ENCODE measurements around the gene MS4A6A. TPM values are rescaled to one million over a fixed set of nuclear protein-coding genes. Genes with fewer than 3 reads are reported as not detected.

Gene MS4A6A
- total RNA-seq, 1 experiment from 2014 or later: not detected

DNA sequence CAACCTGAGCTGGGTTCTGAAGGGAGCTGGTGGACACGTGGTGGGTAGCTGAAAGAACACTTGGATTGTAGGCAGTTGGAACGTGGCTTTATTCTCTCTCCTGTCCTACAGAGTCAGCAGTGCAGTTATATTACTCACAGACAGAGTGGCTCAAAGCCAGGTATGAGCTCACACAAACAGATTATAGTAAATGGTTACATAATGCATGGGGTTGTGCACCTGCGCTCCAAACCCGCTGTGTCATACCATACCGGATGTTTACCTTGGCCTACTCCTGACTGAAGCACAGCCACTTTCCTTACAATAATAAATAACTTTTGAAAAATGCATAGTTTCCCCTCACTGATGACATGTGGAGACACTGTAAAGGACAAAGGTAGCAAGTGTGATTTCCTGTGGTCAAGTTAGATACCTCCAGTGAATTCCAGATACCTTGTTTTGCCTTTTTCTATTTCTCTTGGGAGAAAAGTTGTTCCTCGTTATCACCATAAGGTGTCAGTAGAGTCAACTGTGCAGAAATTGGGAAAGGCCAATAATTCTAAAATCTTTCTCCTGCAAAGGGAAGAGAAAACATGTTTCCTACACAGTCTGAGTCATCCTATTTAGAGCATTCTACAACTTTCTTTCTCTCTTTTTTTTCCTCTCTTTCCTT, 13.5 kb downstream of the MS4A6A start:
- WGBS (ENCODE audit: extremely low coverage, insufficient read length, low lambda C conversion rate): no CpG with 5 or more reads among the region's 6 CpGs
- Mint-ChIP-seq H3K27ac (no peak overlapping the region), H3K27me3 (ENCODE audit: low read depth) (no peaks in the 10 kb centered on the region; the same call in 1 of the 2 replicates), H3K9me3 (peaks cover 51 to 55% of the 10 kb centered on the region in 2 experiments), H3K36me3 (ENCODE audit: insufficient read depth in 1 of 3, low read depth in 3 of 3) (peaks cover 22 to 43% (median 24%) of the 10 kb centered on the region in 3 experiments), H3K4me3 (no peak overlapping the region), H3K4me1 (peaks cover 7 to 8% of the 10 kb centered on the region in 2 experiments; a peak in 3 of 4 replicates)
- TF ChIP-seq, protein P1, sequence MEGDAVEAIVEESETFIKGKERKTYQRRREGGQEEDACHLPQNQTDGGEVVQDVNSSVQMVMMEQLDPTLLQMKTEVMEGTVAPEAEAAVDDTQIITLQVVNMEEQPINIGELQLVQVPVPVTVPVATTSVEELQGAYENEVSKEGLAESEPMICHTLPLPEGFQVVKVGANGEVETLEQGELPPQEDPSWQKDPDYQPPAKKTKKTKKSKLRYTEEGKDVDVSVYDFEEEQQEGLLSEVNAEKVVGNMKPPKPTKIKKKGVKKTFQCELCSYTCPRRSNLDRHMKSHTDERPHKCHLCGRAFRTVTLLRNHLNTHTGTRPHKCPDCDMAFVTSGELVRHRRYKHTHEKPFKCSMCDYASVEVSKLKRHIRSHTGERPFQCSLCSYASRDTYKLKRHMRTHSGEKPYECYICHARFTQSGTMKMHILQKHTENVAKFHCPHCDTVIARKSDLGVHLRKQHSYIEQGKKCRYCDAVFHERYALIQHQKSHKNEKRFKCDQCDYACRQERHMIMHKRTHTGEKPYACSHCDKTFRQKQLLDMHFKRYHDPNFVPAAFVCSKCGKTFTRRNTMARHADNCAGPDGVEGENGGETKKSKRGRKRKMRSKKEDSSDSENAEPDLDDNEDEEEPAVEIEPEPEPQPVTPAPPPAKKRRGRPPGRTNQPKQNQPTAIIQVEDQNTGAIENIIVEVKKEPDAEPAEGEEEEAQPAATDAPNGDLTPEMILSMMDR (conservative IDR thresholded peaks at IDR 0.05): peak; percentile 49
- Histone ChIP-seq H2BK20ac (ENCODE audit: low read depth, low read length, poor library complexity, severe bottlenecking) (no peak overlapping the region), H3K23ac (ENCODE audit: insufficient read length, low read depth, low read length) (no peak overlapping the region), H2BK12ac (ENCODE audit: insufficient read length, low read depth, low read length) (no peak overlapping the region), H2BK120ac (ENCODE audit: low read depth, low read length, poor library complexity, severe bottlenecking) (no peak overlapping the region), H3K23me2 (ENCODE audit: insufficient read length, low read depth, low read length, poor library complexity, severe bottlenecking) (no peaks in the 10 kb centered on the region), H2AK5ac (ENCODE audit: insufficient read length, low read length) (no peak overlapping the region), H4K5ac (ENCODE audit: insufficient read length, low read depth, low read length) (no peak overlapping the region), H3K79me2 (ENCODE audit: insufficient read depth, low read length) (no peaks in the 10 kb centered on the region), H2BK5ac (ENCODE audit: insufficient read length, low read length) (no peak overlapping the region), H3K56ac (ENCODE audit: insufficient read length, low read depth, low read length) (no peak overlapping the region), H3K79me1 (ENCODE audit: insufficient read depth, low read depth, low read length, poor library complexity, severe bottlenecking) (no peaks in the 10 kb centered on the region), H4K20me1 (ENCODE audit: control insufficient read depth, insufficient read depth, insufficient read length) (no peaks in the 10 kb centered on the region), H3K27ac (ENCODE audit: insufficient read length, low read depth, low read length) (no peak overlapping the region), H3K14ac (ENCODE audit: insufficient read depth, low read length) (no peak overlapping the region), H3K9ac (ENCODE audit: extremely low read depth, insufficient read length, low read length) (no peak overlapping the region), H3K4ac (ENCODE audit: low read depth, low read length) (no peak overlapping the region), H4K8ac (replicated peaks; ENCODE audit: insufficient read length, low read depth, low read length) (no peak overlapping the region), H3K4me1 (ENCODE audit: insufficient read depth, low read length) (no peaks in the 10 kb centered on the region), H2BK15ac (ENCODE audit: low read depth, low read length) (no peak overlapping the region), H2AFZ (ENCODE audit: low read length) (no peak overlapping the region), H3T11ph (ENCODE audit: low read length) (no peak overlapping the region), H3K4me2 (ENCODE audit: insufficient read depth, insufficient read length, low read length) (no peak overlapping the region), H3K27me3 (ENCODE audit: insufficient read depth, low read length) (no peaks in the 10 kb centered on the region), H3K9me3 (ENCODE audit: control insufficient read depth, low read depth, low read length) (peaks cover 19% of the 10 kb centered on the region), H3K18ac (ENCODE audit: insufficient read length, low read depth, low read length) (no peak overlapping the region), H4K91ac (ENCODE audit: insufficient read length, low read depth, low read length) (no peak overlapping the region)
- no peak for DNase-seq
